Gastroesophageal sphincter (tissue), 4 donors: ENCODE results near the gene RIMBP2. TPM values are rescaled to one million over a fixed set of nuclear protein-coding genes. Genes with fewer than 3 reads are reported as not detected.

ENCODE experiments used
- ATAC-seq: fragments of 150-250 bp; one replicate; pipeline ENCODE4 v1.9.1; 2016; ENCODE audit warnings: mild to moderate bottlenecking, moderate library complexity
- H3K27ac ChIP-seq, 4 donors: fragments of 200-600 bp; sonication (generic) in 3 of 4; 1 replicate in 3 of 4; 2 replicates in 1 of 4; pipeline ENCODE4 v1.5.1; 2016 to 2019
- H3K27me3 ChIP-seq: fragments of 200-600 bp; sonication (generic); one replicate; pipeline ENCODE4 v1.5.1; 2019
- H3K36me3 ChIP-seq, 2 donors: fragments of 200-600 bp; sonication (generic); one replicate each; pipeline ENCODE4 v1.5.1; 2019; ENCODE audit warnings: control low read depth in 1 of 2
- H3K4me1 ChIP-seq, 3 donors: fragments of 200-600 bp; sonication (generic); 1 replicate in 2 of 3; 2 replicates in 1 of 3; pipeline ENCODE4 v1.5.1; 2016 to 2019; ENCODE audit warnings: control low read depth in 2 of 3
- H3K4me3 ChIP-seq, 2 donors: fragments of 200-600 bp; sonication (generic); one replicate each; pipeline ENCODE4 v1.5.1; 2019; ENCODE audit warnings: mild to moderate bottlenecking in 1 of 2, moderate library complexity in 1 of 2
- H3K9me3 ChIP-seq, 3 donors: fragments of 200-600 bp; sonication (generic); one replicate each; pipeline ENCODE4 v1.5.1; 2017 to 2019; ENCODE audit warnings: control low read depth in 2 of 3
- EP300 ChIP-seq: sonication (generic); formaldehyde crosslinking; IDR thresholded peaks from one replicate; pipeline ENCODE4 v1.6.1; 2017; ENCODE audit warnings: antibody characterized with exemption, mild to moderate bottlenecking
- POLR2A ChIP-seq, 2 donors: fragments of 450-650 bp; IDR thresholded peaks; one replicate each; pipeline ENCODE4 v1.6.1; 2017; ENCODE audit warnings: antibody characterized with exemption in 2 of 2, mild to moderate bottlenecking in 2 of 2, moderate library complexity in 1 of 2
- POLR2AphosphoS5 ChIP-seq: sonication (generic); formaldehyde crosslinking; IDR thresholded peaks from one replicate; pipeline ENCODE4 v1.6.1; 2017; ENCODE audit warnings: antibody characterized with exemption
- WGBS, 2 donors: methylation state at CpG; one replicate each; pipeline ENCODE4 v1.1.5; 2018; ENCODE audit warnings: low coverage in 1 of 2; 5-methylcytosine and 5-hydroxymethylcytosine counted together
- total RNA-seq, 4 donors: library from RNA; depleted of rRNA; stranded (reverse); fragments of >200 nt; gene quantifications; one replicate each; pipeline ENCODE4 v1.1.0, GENCODE V29; 2016
- TF ChIP-seq, protein P1 (sequence below), 4 experiments: fragments of 200-600 bp in 2 of 4; fragments of 450-650 bp in 2 of 4; sonication (generic) in 1 of 4; IDR thresholded peaks; one replicate each; pipeline ENCODE4 v1.5.1; 2017 to 2019; ENCODE audit warnings: antibody characterized with exemption in 4 of 4, mild to moderate bottlenecking in 2 of 4, moderate library complexity in 2 of 4

Gene RIMBP2
- total RNA-seq, 4 donors from 2014 or later: 0.42 to 1.1 (median 0.60) TPM

DNA sequence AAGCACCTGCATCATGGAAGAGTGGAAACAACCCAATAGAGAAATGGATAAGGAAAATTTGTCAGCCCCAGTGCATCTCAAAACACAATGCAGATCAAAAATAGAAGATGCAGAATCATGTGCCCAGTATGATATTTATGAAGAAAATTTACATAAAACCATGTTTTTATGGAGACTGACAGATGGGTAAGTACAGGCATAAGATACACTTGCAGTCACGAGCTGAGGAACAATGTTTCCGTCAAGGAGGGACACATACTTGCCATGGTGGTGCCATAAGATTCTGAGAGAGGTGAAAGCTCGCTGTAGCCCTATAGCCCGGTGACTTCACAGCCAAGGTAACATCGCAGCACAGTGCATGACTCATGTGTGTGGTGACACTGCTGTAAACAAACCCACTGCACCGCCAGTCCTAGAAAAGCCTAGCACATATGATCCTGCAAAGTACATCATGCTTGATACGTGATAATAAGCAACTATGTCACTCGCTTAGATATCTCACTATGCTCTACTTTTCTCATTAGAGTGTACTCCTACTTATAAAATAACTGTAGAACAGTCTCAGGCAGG lies 112.6 kb downstream of the RIMBP2 start:
- no peaks in the 10 kb centered on the region for H3K36me3 ChIP-seq
- TF ChIP-seq POLR2AphosphoS5 (no peak), POLR2A (IDR thresholded peaks at IDR 0.05) (no peak), EP300 (no peak)
- TF ChIP-seq, protein P1, sequence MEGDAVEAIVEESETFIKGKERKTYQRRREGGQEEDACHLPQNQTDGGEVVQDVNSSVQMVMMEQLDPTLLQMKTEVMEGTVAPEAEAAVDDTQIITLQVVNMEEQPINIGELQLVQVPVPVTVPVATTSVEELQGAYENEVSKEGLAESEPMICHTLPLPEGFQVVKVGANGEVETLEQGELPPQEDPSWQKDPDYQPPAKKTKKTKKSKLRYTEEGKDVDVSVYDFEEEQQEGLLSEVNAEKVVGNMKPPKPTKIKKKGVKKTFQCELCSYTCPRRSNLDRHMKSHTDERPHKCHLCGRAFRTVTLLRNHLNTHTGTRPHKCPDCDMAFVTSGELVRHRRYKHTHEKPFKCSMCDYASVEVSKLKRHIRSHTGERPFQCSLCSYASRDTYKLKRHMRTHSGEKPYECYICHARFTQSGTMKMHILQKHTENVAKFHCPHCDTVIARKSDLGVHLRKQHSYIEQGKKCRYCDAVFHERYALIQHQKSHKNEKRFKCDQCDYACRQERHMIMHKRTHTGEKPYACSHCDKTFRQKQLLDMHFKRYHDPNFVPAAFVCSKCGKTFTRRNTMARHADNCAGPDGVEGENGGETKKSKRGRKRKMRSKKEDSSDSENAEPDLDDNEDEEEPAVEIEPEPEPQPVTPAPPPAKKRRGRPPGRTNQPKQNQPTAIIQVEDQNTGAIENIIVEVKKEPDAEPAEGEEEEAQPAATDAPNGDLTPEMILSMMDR (IDR thresholded peaks at IDR 0.05): no peak
- no peak overlapping the region for H3K4me3 ChIP-seq
- H3K27ac ChIP-seq: no peak overlapping the region
- ATAC-seq: no peak
- H3K4me1 ChIP-seq: no peaks in the 10 kb centered on the region
- peaks cover 0 to 5% (median 0%) of the 10 kb centered on the region in 3 donors for H3K9me3 ChIP-seq
- 74 to 78% methylated on average over 4 to 5 of the region's 8 CpGs for WGBS, 2 donors
- H3K27me3 ChIP-seq: no peaks in the 10 kb centered on the region

DNA sequence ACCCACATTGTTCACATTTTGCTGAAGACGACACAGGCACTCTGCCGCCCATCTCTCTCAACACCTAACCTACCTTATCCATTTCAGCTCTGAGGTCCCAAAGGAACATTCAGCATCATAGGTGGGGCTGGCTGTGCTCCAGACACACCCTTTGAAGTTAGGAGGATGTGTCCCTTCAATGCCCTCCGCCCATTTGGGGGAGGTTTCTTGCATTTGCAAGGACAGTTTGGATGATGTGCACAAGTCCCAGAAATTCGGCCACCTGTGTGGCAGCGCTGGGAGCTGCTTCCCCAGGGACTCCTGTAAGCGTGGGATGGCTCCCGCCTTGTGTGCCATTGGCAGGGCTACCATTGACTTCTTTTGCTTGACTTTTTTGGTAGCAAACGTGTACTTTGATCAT lies 113.8 kb downstream of the RIMBP2 start:
- Histone ChIP-seq H3K4me1 (no peaks in the 10 kb centered on the region), H3K27ac (no peak overlapping the region), H3K9me3 (peaks cover 0 to 17% (median 0%) of the 10 kb centered on the region in 3 donors), H3K27me3 (no peaks in the 10 kb centered on the region), H3K36me3 (no peaks in the 10 kb centered on the region), H3K4me3 (no peak overlapping the region)
- ATAC-seq: no peak
- TF ChIP-seq EP300: no peak
- no peak for TF ChIP-seq POLR2AphosphoS5
- TF ChIP-seq, protein P1 (IDR thresholded peaks at IDR 0.05): no peak
- no peak for TF ChIP-seq POLR2A (IDR thresholded peaks at IDR 0.05)
- 75 to 82% methylated on average over 4 to 7 of the region's 8 CpGs for WGBS, 2 donors

DNA sequence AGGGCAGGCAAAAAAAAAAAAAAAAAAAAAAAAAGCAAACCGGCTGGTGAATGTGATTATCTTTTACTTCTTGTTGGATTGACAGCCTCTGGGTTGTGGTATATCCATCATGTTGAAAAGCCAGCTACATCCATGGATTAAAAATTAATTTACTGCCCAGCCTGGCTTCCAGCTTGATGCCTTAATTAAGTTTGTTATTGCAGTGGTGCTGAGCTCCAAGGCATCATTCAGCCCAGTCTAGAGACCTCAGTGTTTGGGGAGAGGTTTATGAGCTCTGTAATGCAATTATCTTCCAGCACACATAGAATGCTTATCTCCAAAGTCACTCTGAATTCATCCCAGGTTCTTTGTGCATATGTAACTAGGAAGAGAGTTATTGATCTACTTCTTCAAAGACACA lies 114.8 kb downstream of the RIMBP2 start:
- H3K4me1 ChIP-seq: no peaks in the 10 kb centered on the region
- no peak overlapping the region for H3K4me3 ChIP-seq
- H3K27me3 ChIP-seq: no peaks in the 10 kb centered on the region
- peaks cover 0 to 18% (median 0%) of the 10 kb centered on the region in 3 donors for H3K9me3 ChIP-seq
- WGBS, 2 donors: 6 to 67% methylated on average over 1 of the region's 1 CpG
- TF ChIP-seq POLR2AphosphoS5: no peak
- TF ChIP-seq, protein P1 (IDR thresholded peaks at IDR 0.05): no peak
- TF ChIP-seq POLR2A (IDR thresholded peaks at IDR 0.05): no peak
- no peak for TF ChIP-seq EP300
- no peak overlapping the region for H3K27ac ChIP-seq
- no peak for ATAC-seq
- H3K36me3 ChIP-seq: no peaks in the 10 kb centered on the region

DNA sequence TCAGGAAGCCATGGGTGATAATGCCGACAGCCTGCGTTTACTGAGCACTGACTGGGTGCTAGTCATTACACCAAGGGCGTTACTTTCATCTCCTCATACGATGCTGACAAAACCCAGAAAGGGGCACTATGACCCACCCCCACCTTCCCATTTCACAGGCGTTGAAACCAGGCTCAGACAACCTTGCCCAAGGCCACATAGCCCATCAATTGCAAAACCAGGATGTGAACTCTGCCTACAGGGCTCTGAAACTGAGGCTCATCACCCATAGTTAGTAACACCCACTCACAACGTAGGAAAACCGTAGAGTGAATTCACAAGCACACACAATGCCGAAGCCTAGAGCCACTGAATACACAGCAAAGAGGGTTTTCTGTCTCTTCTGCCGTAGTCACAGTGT lies 119.9 kb downstream of the RIMBP2 start:
- no peak for ATAC-seq
- H3K4me1 ChIP-seq: no peaks in the 10 kb centered on the region
- H3K27me3 ChIP-seq: peaks cover 19% of the 10 kb centered on the region
- 60 to 70% methylated on average over 5 to 7 of the region's 9 CpGs for WGBS, 2 donors
- peaks cover 0 to 24% (median 0%) of the 10 kb centered on the region in 3 donors for H3K9me3 ChIP-seq
- H3K4me3 ChIP-seq: no peak overlapping the region
- TF ChIP-seq, protein P1 (IDR thresholded peaks at IDR 0.05): no peak
- no peak for TF ChIP-seq POLR2A (IDR thresholded peaks at IDR 0.05)
- TF ChIP-seq EP300: no peak
- no peak for TF ChIP-seq POLR2AphosphoS5
- no peak overlapping the region for H3K27ac ChIP-seq
- H3K36me3 ChIP-seq: no peaks in the 10 kb centered on the region

DNA sequence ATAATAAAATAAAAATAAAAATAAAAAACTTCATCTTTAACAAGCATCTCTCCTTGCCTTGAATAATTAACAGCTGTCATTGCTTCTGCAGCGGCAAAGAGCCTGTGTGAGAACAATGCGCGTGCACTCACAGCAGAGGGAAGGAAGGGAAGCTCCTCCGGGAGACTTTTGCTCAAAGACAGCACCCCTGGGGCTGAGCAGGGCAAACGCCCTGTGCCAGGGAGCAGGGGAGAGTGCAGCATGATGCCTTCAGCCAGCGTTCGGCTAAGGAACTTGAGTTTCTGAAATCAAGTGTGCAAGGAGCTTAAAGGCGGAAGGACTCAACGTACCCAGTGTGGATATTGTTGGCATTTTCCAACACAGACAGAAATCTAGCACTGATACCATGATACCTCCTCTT lies 120.5 kb downstream of the RIMBP2 start:
- ATAC-seq: no peak
- no peak overlapping the region for H3K4me3 ChIP-seq
- TF ChIP-seq POLR2AphosphoS5 (no peak), EP300 (no peak), POLR2A (IDR thresholded peaks at IDR 0.05) (no peak)
- TF ChIP-seq, protein P1 (IDR thresholded peaks at IDR 0.05): no peak
- H3K27me3 ChIP-seq: peaks cover 21% of the 10 kb centered on the region
- WGBS, 2 donors: 70 to 75% methylated on average over 2 to 9 of the region's 9 CpGs
- peaks cover 0 to 24% (median 0%) of the 10 kb centered on the region in 3 donors for H3K9me3 ChIP-seq
- H3K36me3 ChIP-seq: no peaks in the 10 kb centered on the region
- no peak overlapping the region for H3K27ac ChIP-seq
- no peaks in the 10 kb centered on the region for H3K4me1 ChIP-seq
